Measurements from ENCODE around the gene KCNH5.

- TF ChIP-seq CTCF (conservative IDR thresholded peaks at IDR 0.05; ENCODE audit: low read length) (no peak), EZH2phosphoT487 (IDR thresholded peaks at IDR 0.05; ENCODE audit: borderline replicate concordance, low read depth, low read length) (no peak)
Observed at GRCh38 chr14:62819931-62820330, 225.3 kb downstream of the KCNH5 start.

All from OCI-LY7 (cell line).